H1 (cell line): ENCODE measurements around the gene STK32C. TPM values are rescaled to one million over a fixed set of nuclear protein-coding genes. Genes with fewer than 3 reads are reported as not detected.

Experiments used
- CHD7 ChIP-seq: fragments of 300-600 bp; sonication (generic); IDR thresholded peaks from 2 replicates; pipeline ENCODE4 v1.7.1; 2012; ENCODE audit warnings: low read length, moderate library complexity, mild to moderate bottlenecking, inconsistent platforms; ENCODE audit not compliant: insufficient replicate concordance
- polyA plus RNA-seq, 7 experiments: library from polyadenylated mRNA; depleted of rRNA in 3 of 7; stranded (reverse) in 5 of 7; unstranded in 2 of 7; fragments of >200 nt in 5 of 7; fragments of 200-250 nt in 2 of 7; gene quantifications; 1 replicate in 5 of 7; 2 replicates in 1 of 7; 4 replicates in 1 of 7; pipeline versions ENCODE4 v1.2.1 to v1.2.3, GENCODE V29; 2011 to 2013; ENCODE audit warnings: missing spikeins in 2 of 7, mixed read lengths in 2 of 7
- total RNA-seq: library from RNA; stranded (reverse); fragmentation: NEBNext Ultra II Directional; extraction: Animal tissue kit (Norgen Biotek cat#: 25700); gene quantifications from 2 replicates; pipeline ENCODE4 v1.2.1, GENCODE V29; 2021

Gene STK32C
- total and polyA plus RNA-seq, 2 of the 8 experiments (the other 6 are each of a cell fraction or from before 2014, with no cell fraction given), result 10.6 to 15.6 TPM

- TF ChIP-seq CHD7, result no peak
These were observed 22.7 kb upstream of the STK32C start (continued) for GRCh38 chr10:132330486-132330833.
